Loucy (cell line): ENCODE data around the gene THSD7A.

ENCODE experiments used
- EZH2phosphoT487 ChIP-seq: fragments of 200-600 bp; IDR thresholded peaks from 2 replicates; pipeline ENCODE4 v1.6.1; 2018; ENCODE audit warnings: antibody characterized with exemption, mild to moderate bottlenecking, moderate library complexity, borderline replicate concordance
- TF ChIP-seq, protein P1 (sequence below): fragments of 200-600 bp; sonication (generic); conservative IDR thresholded peaks from 2 replicates; pipeline ENCODE4 v1.5.1; 2014; ENCODE audit warnings: mild to moderate bottlenecking, antibody characterized with exemption, low read length

DNA sequence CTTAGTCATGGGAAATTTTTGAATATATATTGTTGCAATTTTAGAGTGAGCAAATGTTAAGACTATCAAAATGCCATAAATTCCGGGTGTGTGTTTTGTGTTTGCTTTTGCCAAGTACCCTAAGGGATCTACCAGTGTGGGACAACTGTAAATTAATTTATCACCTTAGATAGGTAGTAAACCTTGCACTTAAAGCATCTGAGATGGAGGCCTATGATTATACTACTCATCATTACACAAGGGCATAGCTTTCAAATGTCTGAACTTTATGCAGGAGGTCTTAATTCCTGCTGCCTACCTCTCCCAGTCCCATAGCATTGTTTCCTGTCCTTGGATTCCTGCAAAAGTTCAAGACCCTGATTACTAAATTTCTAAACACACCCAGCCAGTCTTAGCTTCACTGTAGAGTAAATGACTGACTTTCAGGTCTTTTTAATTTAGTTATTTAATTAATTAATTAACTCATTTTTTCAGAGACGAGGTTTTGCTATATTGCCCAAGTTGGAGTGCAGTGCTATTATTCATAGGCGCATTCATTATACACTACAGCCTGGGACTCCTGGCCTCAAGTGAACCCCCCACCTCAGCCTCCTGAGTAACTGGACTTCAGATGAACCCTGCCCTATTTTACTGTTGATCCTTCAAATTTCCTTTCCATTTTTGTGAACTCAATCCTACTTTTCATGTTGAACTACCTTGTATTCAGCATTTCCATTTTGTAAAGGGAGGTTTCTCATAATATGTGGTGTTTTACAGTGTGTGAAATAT is 47.0 kb downstream of the THSD7A start:
- TF ChIP-seq, protein P1, sequence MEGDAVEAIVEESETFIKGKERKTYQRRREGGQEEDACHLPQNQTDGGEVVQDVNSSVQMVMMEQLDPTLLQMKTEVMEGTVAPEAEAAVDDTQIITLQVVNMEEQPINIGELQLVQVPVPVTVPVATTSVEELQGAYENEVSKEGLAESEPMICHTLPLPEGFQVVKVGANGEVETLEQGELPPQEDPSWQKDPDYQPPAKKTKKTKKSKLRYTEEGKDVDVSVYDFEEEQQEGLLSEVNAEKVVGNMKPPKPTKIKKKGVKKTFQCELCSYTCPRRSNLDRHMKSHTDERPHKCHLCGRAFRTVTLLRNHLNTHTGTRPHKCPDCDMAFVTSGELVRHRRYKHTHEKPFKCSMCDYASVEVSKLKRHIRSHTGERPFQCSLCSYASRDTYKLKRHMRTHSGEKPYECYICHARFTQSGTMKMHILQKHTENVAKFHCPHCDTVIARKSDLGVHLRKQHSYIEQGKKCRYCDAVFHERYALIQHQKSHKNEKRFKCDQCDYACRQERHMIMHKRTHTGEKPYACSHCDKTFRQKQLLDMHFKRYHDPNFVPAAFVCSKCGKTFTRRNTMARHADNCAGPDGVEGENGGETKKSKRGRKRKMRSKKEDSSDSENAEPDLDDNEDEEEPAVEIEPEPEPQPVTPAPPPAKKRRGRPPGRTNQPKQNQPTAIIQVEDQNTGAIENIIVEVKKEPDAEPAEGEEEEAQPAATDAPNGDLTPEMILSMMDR: no peak
- no peak for TF ChIP-seq EZH2phosphoT487
